Peyer's patch (tissue), 4 donors: ENCODE measurements around the gene KBTBD4.

Experiments used
- POLR2A ChIP-seq, 2 donors: fragments of 450-650 bp; IDR thresholded peaks; one replicate each; pipeline ENCODE4 v1.5.1; 2017; ENCODE audit warnings: antibody characterized with exemption in 2 of 2, mild to moderate bottlenecking in 2 of 2, moderate library complexity in 2 of 2
- TF ChIP-seq, protein P1 (sequence below), 6 experiments: fragments of 450-650 bp in 4 of 6; fragments of 200-600 bp in 2 of 6; sonication (generic) in 1 of 6; IDR thresholded peaks; one replicate each; pipeline ENCODE4 v1.5.1; 2017 to 2019; ENCODE audit warnings: antibody characterized with exemption in 6 of 6, mild to moderate bottlenecking in 3 of 6, moderate library complexity in 1 of 6

DNA sequence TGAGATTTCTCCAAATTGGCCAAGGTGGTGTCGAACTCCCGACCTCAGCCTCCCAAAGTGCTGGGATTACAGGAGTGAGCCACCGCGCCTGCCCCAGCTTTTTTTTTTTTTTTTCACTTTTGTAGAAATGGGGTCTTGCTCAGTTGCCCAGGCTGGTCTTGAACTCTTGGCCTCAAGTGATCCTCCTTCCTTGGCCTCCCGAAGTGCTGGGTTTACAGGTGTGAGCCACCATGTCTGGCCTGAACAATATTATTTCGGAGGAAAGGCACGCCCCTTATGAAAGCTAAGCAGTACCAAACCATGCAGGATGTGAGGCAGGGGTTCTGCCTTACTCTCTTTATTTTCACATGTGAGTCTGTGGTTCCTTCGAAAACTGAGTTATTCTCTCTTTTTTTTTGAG lies 47.5 kb upstream of the KBTBD4 start:
- TF ChIP-seq POLR2A (IDR thresholded peaks at IDR 0.05), result no peak
- TF ChIP-seq, protein P1, sequence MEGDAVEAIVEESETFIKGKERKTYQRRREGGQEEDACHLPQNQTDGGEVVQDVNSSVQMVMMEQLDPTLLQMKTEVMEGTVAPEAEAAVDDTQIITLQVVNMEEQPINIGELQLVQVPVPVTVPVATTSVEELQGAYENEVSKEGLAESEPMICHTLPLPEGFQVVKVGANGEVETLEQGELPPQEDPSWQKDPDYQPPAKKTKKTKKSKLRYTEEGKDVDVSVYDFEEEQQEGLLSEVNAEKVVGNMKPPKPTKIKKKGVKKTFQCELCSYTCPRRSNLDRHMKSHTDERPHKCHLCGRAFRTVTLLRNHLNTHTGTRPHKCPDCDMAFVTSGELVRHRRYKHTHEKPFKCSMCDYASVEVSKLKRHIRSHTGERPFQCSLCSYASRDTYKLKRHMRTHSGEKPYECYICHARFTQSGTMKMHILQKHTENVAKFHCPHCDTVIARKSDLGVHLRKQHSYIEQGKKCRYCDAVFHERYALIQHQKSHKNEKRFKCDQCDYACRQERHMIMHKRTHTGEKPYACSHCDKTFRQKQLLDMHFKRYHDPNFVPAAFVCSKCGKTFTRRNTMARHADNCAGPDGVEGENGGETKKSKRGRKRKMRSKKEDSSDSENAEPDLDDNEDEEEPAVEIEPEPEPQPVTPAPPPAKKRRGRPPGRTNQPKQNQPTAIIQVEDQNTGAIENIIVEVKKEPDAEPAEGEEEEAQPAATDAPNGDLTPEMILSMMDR (IDR thresholded peaks at IDR 0.05), result no peak
